ENCODE results near the gene LRFN2. TPM values are rescaled to one million over a fixed set of nuclear protein-coding genes. Genes with fewer than 3 reads are reported as not detected.

Gene LRFN2
- polyA plus RNA-seq, 1 donor (not counting 4 experiments of a cell fraction or from before 2014, with no cell fraction given) = not detected

DNA sequence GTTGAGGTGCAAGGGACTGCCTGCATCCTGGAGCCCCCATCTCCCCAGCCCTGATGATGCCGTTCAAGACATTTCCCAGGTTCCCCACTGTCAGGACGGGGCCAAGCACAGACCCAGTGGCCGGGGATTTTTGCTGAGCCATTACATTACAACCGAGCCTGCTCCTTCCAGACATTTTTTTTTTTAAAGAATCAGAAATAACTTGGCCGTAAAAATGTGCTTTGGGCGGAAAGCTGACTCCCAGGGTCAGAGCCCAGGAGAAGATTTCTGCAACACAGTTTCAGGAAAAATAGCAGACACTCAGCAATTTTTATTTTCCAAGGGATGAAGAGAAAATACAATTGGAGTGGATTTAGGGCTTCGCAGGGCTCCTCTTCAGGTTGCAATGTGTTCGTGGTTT, 87.9 kb downstream of the LRFN2 start:
- dilution Hi-C loops (cut with MboI; ENCODE audit: extremely low pct_ligation_motif_present, low sequenced_read_pairs) = no loop called here
- no peak for FAIRE-seq

DNA sequence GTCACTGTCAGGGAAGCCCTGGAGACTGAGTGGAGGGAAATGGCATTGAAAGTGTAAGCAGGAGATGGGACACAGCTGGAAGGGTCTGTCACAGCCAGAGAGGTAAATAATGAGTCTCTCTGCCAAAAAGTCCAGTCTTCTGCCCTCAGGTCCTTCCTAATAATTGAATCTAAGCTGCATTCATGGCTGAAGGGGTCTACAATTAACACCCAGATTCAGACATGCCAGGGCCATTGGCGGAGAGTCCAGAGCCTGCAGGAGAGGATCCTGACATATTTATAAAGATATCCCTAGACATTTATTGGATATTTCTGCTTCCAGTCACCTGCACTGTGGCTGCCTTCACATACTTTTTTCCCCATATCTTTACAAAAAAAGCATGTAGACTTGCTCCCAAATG, 89.0 kb downstream of the LRFN2 start:
- H3K9ac ChIP-seq (ENCODE audit: control insufficient read depth, extremely low read depth, insufficient read depth, low read length) = no peak overlapping the region
- peaks cover under 1% of the 10 kb centered on the region for H3K27me3 ChIP-seq (ENCODE audit: control insufficient read depth, extremely low read depth, insufficient read depth, low read length)
- no peak overlapping the region for H2AFZ ChIP-seq (ENCODE audit: control insufficient read depth, low read length)
- no peaks in the 10 kb centered on the region for H3K9me1 ChIP-seq (ENCODE audit: control insufficient read depth, extremely low read depth, insufficient read depth, low read length)
- H3K27ac ChIP-seq (ENCODE audit: control insufficient read depth, insufficient read depth, low read length) = no peak overlapping the region
- no peaks in the 10 kb centered on the region for H4K20me1 ChIP-seq (ENCODE audit: control insufficient read depth, extremely low read depth, insufficient read depth, low read length)
- FAIRE-seq = no peak
- no peaks in the 10 kb centered on the region for H3K79me2 ChIP-seq (ENCODE audit: control insufficient read depth, insufficient read depth, low read length)
- TF ChIP-seq CTCF (optimal IDR thresholded peaks at IDR 0.05 in 1 of 3, IDR thresholded peaks at IDR 0.05 in 1 of 3, conservative IDR thresholded peaks at IDR 0.05 in 1 of 3; ENCODE audit: extremely low read depth in 1 of 3, insufficient read depth in 2 of 3, low read length in 3 of 3) (no peak), EZH2 (IDR thresholded peaks at IDR 0.05; ENCODE audit: low read length) (no peak)
- no peak for DNase-seq (ENCODE audit: low read depth, low spot score)
- H3K4me3 ChIP-seq (ENCODE audit: control insufficient read depth in 2 of 3, extremely low read depth in 1 of 3, insufficient read depth in 2 of 3, low read depth in 1 of 3, low read length in 3 of 3) = no peak overlapping the region
- dilution Hi-C loops (cut with MboI; ENCODE audit: extremely low pct_ligation_motif_present, low sequenced_read_pairs) = no loop called here
- H3K4me2 ChIP-seq (ENCODE audit: control insufficient read depth, extremely low read depth, insufficient read depth, low read depth, low read length) = no peak overlapping the region
- no peaks in the 10 kb centered on the region for H3K36me3 ChIP-seq (ENCODE audit: control insufficient read depth in 2 of 2, extremely low read depth in 1 of 2, insufficient read depth in 2 of 2, low read length in 2 of 2)
- no peaks in the 10 kb centered on the region for H3K4me1 ChIP-seq (ENCODE audit: control insufficient read depth, extremely low read depth, insufficient read depth, low read length)
- H3K9me3 ChIP-seq (ENCODE audit: control insufficient read depth, low read depth, low read length) = no peaks in the 10 kb centered on the region

More for the DNA sequence above, 87.9 kb downstream of the LRFN2 start:
- H3K27me3 ChIP-seq (ENCODE audit: control insufficient read depth, extremely low read depth, insufficient read depth, low read length) = no peaks in the 10 kb centered on the region
- no peak for TF ChIP-seq CTCF (optimal IDR thresholded peaks at IDR 0.05 in 1 of 3, IDR thresholded peaks at IDR 0.05 in 1 of 3, conservative IDR thresholded peaks at IDR 0.05 in 1 of 3; ENCODE audit: extremely low read depth in 1 of 3, insufficient read depth in 2 of 3, low read length in 3 of 3)
- TF ChIP-seq EZH2 (IDR thresholded peaks at IDR 0.05; ENCODE audit: low read length) = no peak
- H3K4me2 ChIP-seq (ENCODE audit: control insufficient read depth, extremely low read depth, insufficient read depth, low read depth, low read length) = no peak overlapping the region
- no peaks in the 10 kb centered on the region for H3K9me3 ChIP-seq (ENCODE audit: control insufficient read depth, low read depth, low read length)
- H3K79me2 ChIP-seq (ENCODE audit: control insufficient read depth, insufficient read depth, low read length) = no peaks in the 10 kb centered on the region
- H3K4me1 ChIP-seq (ENCODE audit: control insufficient read depth, extremely low read depth, insufficient read depth, low read length) = no peaks in the 10 kb centered on the region
- no peak overlapping the region for H3K4me3 ChIP-seq (ENCODE audit: control insufficient read depth in 2 of 3, extremely low read depth in 1 of 3, insufficient read depth in 2 of 3, low read depth in 1 of 3, low read length in 3 of 3)
- H3K9ac ChIP-seq (ENCODE audit: control insufficient read depth, extremely low read depth, insufficient read depth, low read length) = no peak overlapping the region
- H4K20me1 ChIP-seq (ENCODE audit: control insufficient read depth, extremely low read depth, insufficient read depth, low read length) = no peaks in the 10 kb centered on the region
- no peaks in the 10 kb centered on the region for H3K9me1 ChIP-seq (ENCODE audit: control insufficient read depth, extremely low read depth, insufficient read depth, low read length)
- no peaks in the 10 kb centered on the region for H3K36me3 ChIP-seq (ENCODE audit: control insufficient read depth in 2 of 2, extremely low read depth in 1 of 2, insufficient read depth in 2 of 2, low read length in 2 of 2)
- no peak for DNase-seq (ENCODE audit: low read depth, low spot score)
- no peak overlapping the region for H3K27ac ChIP-seq (ENCODE audit: control insufficient read depth, insufficient read depth, low read length)
- no peak overlapping the region for H2AFZ ChIP-seq (ENCODE audit: control insufficient read depth, low read length)
